NCI-H1092 (cell line): Measurements from ENCODE around the gene PLEKHA7.
"Not testable (repeated sequence)": the region's sequence is repeated elsewhere in the genome, so short reads cannot be mapped to it uniquely, and the experiment has no call there.

ENCODE experiments used
- DNase-seq: peaks from one replicate; lab custom pipeline; 2025; lab: John Stamatoyannopoulos, UW

PLEKHA7 gene

DNA sequence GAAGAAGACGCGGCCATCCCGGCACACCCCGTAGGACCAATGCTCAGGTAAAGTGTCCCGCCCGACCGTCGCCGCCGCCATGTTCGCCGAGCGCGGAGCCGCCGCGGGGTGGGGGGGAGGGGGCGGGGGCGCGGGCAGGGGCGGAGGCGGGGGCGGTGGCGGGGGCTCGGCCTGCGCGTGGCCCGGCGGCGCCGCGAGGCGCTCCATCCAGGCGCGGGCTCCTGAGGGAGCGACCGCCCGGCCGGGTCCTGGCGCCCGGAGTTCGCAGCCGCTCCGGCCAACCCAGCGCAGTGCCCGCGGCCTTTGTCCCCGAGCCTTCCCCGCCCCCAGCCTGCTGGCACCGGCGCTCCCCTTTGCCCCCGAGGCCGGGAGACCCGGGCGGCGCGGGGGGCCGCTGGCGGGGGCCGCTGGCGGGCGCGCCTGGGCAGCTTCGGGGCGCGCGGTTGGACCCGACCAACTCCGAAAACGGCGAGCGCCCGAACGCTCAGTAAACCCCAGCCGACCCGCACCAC lies at the start of gene PLEKHA7:
TSS of gene PLEKHA7 (minus strand) at position 94 of the 512 bp plus-strand sequence. CDS start at position 81, 13 bp downstream.
- peak; percentile 13 for DNase-seq

GRCh38 chr11:17063171-17064002 lies 49.2 kb upstream of the PLEKHA7 start:
- peak; percentile 37 for DNase-seq

DNA sequence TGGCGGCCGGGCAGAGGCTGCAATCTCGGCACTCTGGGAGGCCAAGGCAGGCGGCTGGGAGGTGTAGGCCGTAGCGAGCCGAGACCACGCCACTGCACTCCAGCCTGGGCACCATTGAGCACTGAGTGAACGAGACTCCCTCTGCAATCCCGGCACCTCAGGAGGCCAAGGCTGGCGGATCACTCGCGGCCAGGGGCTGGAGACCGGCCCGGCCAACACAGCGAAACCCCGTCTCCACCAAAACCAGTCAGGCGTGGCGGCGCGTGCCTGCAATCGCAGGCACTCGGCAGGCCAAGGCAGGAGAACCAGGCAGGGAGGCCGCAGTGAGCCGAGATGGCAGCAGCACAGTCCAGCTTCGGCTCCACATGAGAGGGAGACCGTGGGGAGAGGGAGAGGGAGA lies 36.9 kb upstream of the PLEKHA7 start:
- not testable (repeated sequence) for DNase-seq

DNA sequence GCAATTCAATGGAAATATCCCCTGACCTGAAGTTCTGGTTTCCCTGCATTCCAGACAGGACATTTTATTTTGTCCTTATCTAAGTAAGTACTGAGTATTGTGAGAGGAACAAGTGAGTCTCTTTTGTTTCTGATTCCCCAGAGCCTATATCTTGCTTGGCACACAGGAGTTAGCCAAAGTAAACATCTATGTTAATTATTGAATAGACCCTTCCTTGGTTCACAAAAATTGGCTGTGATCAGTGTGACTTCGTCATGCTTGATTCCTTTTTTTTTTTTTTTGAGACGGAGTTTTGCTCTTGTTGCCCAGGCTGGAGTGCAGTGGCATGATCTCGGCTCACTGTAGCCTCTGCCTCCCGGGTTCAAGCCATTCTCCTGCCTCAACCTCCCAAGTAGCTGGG lies 34.3 kb upstream of the PLEKHA7 start:
- not testable (repeated sequence) for DNase-seq

- no peak for DNase-seq
Measured at GRCh38 chr11:17046690-17047089, 32.5 kb upstream of the PLEKHA7 start.

- DNase-seq = no peak
Measured at GRCh38 chr11:17036666-17037658, 22.7 kb upstream of the PLEKHA7 start.

DNA sequence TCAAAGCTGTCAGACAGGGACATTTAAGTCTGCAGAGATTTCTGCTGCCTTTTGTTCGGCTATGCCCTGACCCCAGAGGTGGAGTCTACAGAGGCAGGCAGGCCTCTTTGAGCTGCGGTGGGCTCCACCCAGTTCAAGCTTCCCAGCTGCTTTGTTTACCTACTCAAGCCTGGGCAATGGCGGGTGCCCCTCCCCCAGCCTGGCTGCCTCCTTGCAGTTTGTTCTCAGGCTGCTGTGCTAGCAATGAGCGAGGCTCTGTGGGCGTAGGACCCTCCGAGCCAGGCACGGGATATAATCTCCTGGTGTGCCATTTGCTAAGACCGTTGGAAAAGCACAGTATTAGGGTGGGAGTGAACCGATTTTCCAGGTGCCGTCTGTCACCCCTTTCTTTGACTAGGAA lies 19.8 kb upstream of the PLEKHA7 start:
- DNase-seq = not testable (repeated sequence)

- no peak for DNase-seq
Measured at GRCh38 chr11:17026487-17027082, 12.4 kb upstream of the PLEKHA7 start.

DNA sequence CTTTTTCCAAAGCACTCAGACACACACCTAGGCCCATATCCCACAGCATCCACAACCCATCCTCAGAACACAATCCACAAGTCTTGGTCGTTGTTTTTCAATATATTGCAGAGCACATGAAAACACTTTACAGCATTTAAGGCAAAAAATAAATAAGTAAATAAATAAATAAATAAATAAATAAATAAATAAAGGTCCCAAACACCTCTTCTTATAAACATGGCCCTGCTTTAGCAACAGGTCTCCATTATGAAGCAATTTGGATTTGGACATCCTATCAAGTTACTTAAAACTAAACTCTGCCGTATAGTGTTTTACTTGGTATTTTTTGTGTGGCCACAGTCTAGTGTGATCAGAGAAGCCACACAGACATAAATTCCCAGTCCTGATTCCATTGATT lies 10.7 kb upstream of the PLEKHA7 start:
- no peak for DNase-seq

- DNase-seq = no peak
Measured at GRCh38 chr11:17021511-17021910, 7.3 kb upstream of the PLEKHA7 start.

DNA sequence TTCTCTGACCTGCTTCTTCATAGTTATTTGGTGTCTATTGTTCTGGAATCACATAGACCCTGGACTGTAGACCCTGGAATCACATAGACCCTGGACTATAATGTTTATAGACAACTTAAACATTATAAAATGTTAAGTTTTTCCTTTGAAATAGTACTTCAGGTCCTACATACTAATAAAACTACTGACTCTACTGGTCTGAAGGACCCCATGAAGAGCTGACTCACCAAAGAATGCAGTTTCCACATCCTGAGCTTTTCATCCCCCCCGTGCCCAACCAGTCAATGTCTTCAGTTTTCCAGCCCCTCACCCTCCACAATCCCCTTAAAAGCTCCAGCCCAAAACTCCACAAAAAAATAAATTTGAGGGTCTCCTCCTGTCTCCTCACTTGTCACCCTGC lies 6.6 kb upstream of the PLEKHA7 start:
- DNase-seq = no peak

DNA sequence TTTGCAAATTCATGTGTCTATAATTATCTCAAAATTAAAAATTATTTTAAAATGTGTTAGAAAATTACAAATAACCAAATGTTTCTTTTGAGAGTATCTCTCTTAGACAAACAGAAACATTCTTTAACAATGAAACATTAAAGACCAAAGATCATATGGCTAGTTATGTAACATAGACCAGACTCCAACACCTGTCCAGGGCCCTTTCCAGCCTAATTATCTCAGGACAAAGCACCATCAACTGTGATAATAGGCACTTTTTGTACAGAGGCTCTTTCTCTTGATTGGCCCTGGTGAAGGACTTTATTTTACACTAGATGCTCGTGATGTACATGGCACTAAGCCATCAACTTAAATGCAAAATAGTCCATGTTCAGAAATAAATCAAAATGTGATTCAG lies 5.0 kb upstream of the PLEKHA7 start:
- no peak for DNase-seq

- DNase-seq = no peak
Measured at GRCh38 chr11:17015627-17016126, 1.5 kb upstream of the PLEKHA7 start.

- peak; percentile 44 for DNase-seq
Measured at GRCh38 chr11:17014833-17015626, 816 bp upstream of the PLEKHA7 start.

GRCh38 chr11:17013548-17014320 lies 480 bp downstream of the PLEKHA7 start:
- DNase-seq = no peak

- no peak for DNase-seq
Measured at GRCh38 chr11:17012712-17013547, 1.3 kb downstream of the PLEKHA7 start.

GRCh38 chr11:17012179-17012578 lies 2.0 kb downstream of the PLEKHA7 start:
- no peak for DNase-seq

DNA sequence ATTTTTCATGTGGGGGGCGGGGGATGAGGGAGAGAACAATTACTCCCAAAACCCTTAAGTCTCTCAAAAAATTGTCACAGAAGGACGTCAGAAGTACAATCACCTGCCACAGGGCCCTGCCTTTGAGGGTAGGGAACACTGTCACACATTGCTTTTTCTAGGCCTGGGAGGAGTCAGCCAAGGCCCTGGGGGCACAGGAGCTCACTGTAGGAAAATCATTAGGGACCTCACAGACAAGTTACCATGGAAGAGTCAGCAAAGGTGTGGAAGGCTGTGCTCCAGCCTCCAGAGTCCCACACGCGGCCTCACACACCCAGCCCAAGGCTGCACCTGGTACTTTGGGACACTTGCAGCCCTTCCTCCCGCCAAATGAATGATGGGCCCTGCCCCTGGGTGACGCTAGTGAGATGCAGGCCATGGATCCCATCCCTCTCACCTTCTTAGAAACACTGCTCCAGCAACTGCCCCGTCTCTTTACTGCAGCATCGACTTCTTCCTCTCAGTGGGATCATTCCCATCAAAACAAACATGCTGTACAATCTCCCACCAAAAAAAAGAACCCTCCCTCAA lies 3.3 kb downstream of the PLEKHA7 start:
- DNase-seq = no peak

DNA sequence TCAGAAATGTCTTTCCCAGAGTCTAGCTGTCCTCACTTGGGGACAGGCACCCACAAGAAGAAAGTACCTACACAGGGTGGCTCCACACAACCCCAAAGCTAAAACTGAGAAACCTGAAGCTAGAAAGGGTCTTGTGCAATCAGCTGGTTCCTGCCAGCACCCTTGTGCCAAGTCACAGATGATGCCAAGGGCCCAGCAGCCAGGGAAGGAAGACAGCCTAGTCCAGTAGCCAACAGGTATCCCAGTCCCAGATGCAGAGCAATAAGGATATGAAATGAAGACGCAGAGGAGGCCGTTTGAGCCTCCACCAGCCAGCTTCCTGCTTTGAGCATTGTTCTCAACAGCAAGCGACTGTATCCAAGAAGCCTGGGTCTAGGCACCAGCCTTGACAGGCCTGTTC lies 6.1 kb downstream of the PLEKHA7 start:
- DNase-seq = no peak
